Measurements from ENCODE around the gene CSN3.
"Not testable (repeated sequence)": the region's sequence is repeated elsewhere in the genome, so short reads cannot be mapped to it uniquely, and the experiment has no call there.

Gene CSN3, protein sequence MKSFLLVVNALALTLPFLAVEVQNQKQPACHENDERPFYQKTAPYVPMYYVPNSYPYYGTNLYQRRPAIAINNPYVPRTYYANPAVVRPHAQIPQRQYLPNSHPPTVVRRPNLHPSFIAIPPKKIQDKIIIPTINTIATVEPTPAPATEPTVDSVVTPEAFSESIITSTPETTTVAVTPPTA

GRCh38 chr4:70242297-70242696 is at the start of gene CSN3:
Gene CSN3 (plus strand): TSS chr4:70242597. CDS start chr4:70244820, 2,223 bp downstream.
- not testable (repeated sequence) for DNase-seq

GRCh38 chr4:70192895-70193294 is 49.5 kb upstream of the CSN3 start:
- no peak for DNase-seq

DNA sequence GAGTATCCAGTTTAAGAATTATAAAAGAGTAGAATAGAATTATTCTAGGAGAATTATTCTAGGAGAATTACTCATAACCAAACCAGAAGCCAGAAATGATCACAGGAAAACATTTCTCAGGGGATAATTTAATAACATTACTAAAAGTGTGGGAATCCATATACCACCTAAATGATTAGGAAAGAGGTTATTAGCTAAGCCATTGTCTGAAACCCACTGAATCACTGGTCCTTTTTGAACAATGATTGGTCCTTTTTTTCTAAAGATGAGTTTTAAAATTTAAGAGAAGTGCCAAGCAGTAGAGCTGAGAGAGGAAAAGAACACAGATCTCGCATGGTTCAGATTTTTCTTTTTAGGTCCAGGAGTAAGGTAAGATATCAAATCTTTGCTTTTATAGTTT is 47.0 kb upstream of the CSN3 start, which contains the start of gene ODAM:
Gene ODAM, plus strand, starts transcription at position 301 of the 400 bp plus-strand sequence. CDS start 819 bp downstream, outside the sequence.
- DNase-seq: no peak

GRCh38 chr4:70196857-70197256 is 45.5 kb upstream of the CSN3 start:
- DNase-seq: no peak

DNA sequence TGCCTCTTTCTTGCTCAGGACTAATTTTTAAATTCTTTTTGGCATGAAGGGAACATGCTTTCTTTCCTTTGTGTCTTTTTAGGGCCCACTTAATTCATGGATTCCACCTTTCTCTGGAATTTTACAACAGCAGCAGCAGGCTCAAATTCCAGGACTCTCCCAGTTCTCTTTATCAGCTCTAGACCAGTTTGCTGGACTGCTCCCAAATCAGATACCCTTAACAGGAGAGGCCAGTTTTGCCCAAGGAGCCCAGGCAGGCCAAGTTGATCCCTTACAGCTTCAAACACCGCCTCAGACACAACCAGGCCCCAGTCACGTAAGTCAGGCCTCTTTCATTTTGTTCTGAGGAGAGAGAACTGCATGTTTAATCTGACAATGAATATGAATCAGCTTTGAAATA is 44.6 kb upstream of the CSN3 start:
- DNase-seq: no peak

DNA sequence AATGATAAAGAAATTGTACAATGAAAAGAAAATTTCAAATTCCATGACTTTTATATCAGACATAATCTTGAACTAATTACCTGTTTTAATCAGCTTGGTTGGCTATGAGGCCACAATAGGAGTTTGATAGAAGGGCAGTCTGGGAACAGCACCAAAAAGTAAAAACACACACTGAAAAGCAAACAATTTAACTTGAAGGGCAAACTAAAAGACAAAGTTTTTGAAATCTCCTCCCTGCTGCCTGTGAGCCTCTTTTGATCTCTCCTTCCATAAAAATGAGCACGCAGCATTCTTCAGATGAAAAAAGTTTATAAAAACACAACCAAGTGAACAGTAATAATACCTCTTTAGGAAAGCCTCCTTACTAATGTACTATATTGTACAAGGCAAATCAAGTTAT is 38.8 kb upstream of the CSN3 start:
- no peak for DNase-seq

- not testable (repeated sequence) for DNase-seq
Observed at GRCh38 chr4:70212752-70213151, 29.6 kb upstream of the CSN3 start.

DNA sequence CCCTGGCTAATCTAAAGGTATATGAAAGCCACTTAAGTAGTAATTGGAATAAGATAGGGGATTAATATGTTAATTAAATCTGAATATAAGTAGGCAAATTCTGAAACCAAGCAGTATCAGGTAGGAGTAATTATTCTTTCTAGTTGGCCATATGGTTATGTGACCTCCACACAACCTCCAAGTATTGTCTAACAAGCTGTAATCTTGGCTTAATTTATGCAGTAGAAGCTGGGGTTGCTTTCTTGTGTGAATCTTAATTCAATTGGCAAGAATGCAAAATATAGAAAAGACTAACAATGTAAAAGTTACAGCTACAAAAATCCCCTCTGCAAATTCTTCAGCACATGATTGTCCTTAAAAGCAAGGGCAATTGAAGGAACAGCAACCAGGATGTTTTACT is 26.3 kb upstream of the CSN3 start:
- not testable (repeated sequence) for DNase-seq

DNA sequence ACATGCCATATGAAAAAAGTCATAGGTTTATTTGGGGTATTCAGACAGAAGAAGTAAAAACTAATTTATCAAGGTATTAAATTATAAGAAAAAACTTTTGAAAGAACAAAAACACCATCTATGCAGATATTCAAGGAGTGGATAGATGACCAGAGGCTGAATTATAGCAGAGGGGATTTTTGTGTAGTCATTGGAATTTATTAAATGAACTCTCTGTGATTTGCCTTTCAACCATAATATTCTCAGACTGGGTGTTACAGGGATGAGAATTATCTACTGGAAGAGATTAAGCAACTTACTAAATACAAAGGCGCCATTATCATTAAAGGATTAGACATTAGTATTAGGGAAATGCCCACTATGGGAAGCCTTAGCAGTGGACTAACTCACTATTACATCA is 25.8 kb upstream of the CSN3 start:
- not testable (repeated sequence) for DNase-seq

GRCh38 chr4:70221389-70221788 is 21.0 kb upstream of the CSN3 start:
- not testable (repeated sequence) for DNase-seq

- not testable (repeated sequence) for DNase-seq
Observed at GRCh38 chr4:70221818-70222217, 20.6 kb upstream of the CSN3 start.

DNA sequence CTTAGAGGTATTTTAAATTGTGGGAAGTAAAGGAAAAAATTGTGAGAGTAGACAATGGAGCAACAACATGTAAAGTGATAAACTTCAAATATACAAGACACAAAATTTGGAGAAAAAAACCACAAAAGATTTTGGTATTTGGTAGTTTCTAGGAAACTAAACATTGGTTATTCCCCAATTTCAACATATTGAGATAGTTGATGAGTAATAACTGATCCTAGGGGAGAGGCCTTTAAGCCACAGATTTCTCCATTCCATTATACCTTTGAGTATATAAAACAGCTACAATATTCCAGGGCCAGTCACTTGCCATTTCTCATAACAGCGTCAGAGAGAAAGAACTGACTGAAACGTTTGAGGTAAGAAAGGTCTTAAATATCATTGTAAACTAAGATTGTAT is 16.6 kb upstream of the CSN3 start, which contains the start of gene FDCSP:
Gene FDCSP, plus strand, starts transcription at position 301 of the 400 bp plus-strand sequence. CDS start 5,071 bp downstream, outside the sequence.
- no peak for DNase-seq

GRCh38 chr4:70236125-70236524 is 6.3 kb upstream of the CSN3 start:
- DNase-seq: no peak

- DNase-seq: no peak
Observed at GRCh38 chr4:70239131-70239883, 3.1 kb upstream of the CSN3 start.

GRCh38 chr4:70239884-70240591 is 2.4 kb upstream of the CSN3 start:
- DNase-seq: no peak

- DNase-seq: no peak
Observed at GRCh38 chr4:70243091-70243490, 694 bp downstream of the CSN3 start.

- no peak for DNase-seq
Observed at GRCh38 chr4:70251250-70251944, 9.0 kb downstream of the CSN3 start.

GRCh38 chr4:70251945-70252277 is 9.5 kb downstream of the CSN3 start:
- DNase-seq: no peak

DNA sequence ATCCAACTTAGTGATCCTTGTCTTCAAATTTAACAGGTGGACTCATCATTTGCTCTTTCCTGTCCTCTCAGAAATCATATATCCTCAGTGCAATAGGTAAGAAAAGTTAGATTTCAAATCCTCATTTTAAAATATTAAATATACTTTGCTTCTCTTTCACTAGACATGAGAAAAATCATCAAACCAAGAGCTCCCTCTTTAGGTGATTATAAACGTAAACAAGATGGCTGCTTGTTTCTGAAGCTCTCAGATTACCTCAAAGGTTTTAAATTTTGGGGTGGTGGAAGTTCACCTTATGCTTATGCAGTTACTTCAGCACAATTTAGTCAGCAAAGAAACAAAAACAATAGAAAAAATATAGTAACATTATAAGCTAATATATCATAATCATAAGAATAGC is 27.3 kb downstream of the CSN3 start:
- DNase-seq: no peak

DNA sequence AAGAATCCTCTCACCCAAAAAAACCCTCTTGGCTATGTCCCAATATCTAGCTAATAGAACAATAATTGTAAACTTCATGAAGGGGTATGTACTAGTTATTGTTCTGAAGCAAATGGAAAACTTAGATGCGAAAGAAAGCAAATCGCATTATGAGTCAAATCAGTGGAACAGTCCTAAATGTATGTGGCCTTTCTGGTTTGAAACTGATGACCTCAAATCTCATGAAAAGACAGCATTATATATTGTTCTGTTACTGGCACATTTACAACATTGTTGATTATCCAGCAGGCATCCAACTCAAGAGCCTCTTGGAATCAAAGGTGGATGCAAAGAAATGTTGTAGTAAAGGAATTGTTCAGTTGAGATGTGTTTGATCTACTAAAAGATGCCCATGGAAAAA is 34.7 kb downstream of the CSN3 start:
- no peak for DNase-seq

GRCh38 chr4:70280567-70280966 is 38.2 kb downstream of the CSN3 start:
- DNase-seq: no peak

DNA sequence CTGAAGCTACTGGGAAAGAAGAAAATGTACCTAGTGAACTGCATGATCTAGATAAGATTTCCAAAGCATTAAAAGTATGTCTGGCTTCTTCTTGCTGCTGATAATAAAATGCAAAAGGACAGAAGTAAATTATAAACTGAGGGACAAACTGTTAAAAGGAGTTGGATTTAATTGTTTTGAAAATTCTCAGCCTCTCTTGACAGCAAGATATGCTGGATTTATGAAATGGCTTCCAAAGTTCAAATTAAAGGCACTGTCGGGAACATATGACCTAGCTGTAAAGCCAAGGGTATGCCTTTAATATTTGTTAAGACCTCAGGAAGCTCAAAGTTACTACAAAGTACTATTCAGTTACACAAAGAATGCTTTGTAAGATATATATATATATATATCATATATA is 46.3 kb downstream of the CSN3 start:
- DNase-seq: no peak

DNA sequence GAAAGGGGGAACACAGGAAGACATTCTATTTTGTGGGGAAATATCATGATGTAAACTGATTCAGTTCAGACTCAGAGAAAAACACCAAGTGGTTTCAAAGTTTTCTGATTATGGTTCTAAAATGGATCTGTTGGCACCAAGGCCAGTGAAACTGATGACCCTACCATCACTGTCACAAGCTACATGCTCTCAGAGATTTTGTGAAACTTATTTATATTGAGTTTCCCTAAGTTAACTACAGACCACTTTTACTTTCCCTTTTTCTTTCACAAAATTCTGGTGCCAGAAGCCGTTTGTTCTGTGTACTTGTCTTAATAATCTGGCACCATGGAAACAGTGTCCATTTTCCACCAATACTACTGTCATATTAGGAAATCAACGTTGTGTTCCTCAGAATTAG is 48.9 kb downstream of the CSN3 start:
- DNase-seq: no peak
